ENCODE data around the gene ANKS4B.
A peak's percentile ranks its signal among the peaks of the same experiment; 100 is the strongest.

Gene ANKS4B

GRCh38 chr16:21301168-21301894 is 67.8 kb downstream of the ANKS4B start:
- DNase-seq: peak in 3 of 6 experiments; percentile 4 to 25 (median 6)

GRCh38 chr16:21301895-21302291 is 68.4 kb downstream of the ANKS4B start:
- no peak for DNase-seq

GRCh38 chr16:21302454-21302853 is 69.0 kb downstream of the ANKS4B start:
- DNase-seq: no peak

GRCh38 chr16:21302898-21303528 is 69.5 kb downstream of the ANKS4B start:
- DNase-seq: no peak

Measured in stimulated activated naive CD4-positive, alpha-beta T cell (primary cell).